ENCODE data around the gene KLHL24.
A peak's percentile ranks its signal among the peaks of the same experiment; 100 is the strongest.
"Not testable (repeated sequence)": the region's sequence is repeated elsewhere in the genome, so short reads cannot be mapped to it uniquely, and the experiment has no call there.

Gene KLHL24

DNA sequence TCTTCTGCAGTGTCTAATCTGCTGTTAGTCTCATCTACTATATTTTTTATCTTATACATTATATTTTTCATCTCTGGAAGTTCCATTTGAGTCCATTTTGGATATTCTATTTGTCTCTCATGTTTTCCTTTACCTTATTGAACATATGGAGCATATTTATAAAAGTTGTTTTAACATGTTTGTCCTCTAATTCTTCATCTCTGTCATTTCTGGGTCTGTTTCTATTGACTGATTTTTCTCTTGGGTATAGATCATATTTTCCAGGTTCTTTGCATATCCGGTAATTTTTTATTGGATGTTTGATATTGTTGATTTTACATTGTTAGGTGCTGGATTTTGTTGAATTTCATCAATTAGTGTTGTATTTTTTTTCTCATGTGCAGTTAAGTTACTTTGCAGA lies 37.5 kb upstream of the KLHL24 start:
- Histone ChIP-seq H3K4me1 (ENCODE audit: control insufficient read depth, insufficient read depth, low read length) (no peaks in the 10 kb centered on the region), H3K36me3 (ENCODE audit: control insufficient read depth in 2 of 2, insufficient read depth in 1 of 2, low read length in 2 of 2) (no peaks in the 10 kb centered on the region), H3K9me3 (ENCODE audit: control insufficient read depth, insufficient read depth, low read depth, low read length) (no peaks in the 10 kb centered on the region), H3K27ac (ENCODE audit: extremely low read depth, low read depth, low read length) (no peak overlapping the region), H3K4me3 (ENCODE audit: low read depth, low read length) (no peak overlapping the region)
- POLR2A ChIA-PET, result no interaction called here
- CTCF ChIA-PET, result no interaction called here
- TF ChIP-seq, protein P1, sequence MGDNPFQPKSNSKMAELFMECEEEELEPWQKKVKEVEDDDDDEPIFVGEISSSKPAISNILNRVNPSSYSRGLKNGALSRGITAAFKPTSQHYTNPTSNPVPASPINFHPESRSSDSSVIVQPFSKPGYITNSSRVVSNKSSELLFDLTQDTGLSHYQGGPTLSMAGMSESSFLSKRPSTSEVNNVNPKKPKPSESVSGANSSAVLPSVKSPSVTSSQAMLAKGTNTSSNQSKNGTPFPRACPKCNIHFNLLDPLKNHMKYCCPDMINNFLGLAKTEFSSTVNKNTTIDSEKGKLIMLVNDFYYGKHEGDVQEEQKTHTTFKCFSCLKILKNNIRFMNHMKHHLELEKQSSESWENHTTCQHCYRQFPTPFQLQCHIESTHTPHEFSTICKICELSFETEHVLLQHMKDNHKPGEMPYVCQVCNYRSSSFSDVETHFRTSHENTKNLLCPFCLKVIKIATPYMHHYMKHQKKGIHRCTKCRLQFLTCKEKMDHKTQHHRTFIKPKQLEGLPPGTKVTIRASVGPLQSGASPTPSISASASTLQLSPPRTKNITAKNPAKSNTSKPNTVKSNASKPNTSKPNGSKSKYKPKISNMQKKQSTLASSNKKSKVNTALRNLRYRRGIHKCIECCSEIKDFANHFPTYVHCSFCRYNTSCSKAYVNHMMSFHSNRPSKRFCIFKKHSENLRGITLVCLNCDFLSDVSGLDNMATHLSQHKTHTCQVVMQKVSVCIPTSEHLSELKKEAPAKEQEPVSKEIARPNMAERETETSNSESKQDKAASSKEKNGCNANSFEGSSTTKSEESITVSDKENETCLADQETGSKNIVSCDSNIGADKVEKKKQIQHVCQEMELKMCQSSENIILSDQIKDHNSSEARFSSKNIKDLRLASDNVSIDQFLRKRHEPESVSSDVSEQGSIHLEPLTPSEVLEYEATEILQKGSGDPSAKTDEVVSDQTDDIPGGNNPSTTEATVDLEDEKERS (tag by site-specific recombination; IDR thresholded peaks at IDR 0.05), result peak; percentile 47; the same call in 1 of the 2 replicates
- TF ChIP-seq ZNF433 (tag by site-specific recombination; IDR thresholded peaks at IDR 0.05; ENCODE audit: low read depth), result no peak
- peak; percentile 95 for TF ChIP-seq SETDB1 (IDR thresholded peaks at IDR 0.05; ENCODE audit: insufficient read length, low read length)

DNA sequence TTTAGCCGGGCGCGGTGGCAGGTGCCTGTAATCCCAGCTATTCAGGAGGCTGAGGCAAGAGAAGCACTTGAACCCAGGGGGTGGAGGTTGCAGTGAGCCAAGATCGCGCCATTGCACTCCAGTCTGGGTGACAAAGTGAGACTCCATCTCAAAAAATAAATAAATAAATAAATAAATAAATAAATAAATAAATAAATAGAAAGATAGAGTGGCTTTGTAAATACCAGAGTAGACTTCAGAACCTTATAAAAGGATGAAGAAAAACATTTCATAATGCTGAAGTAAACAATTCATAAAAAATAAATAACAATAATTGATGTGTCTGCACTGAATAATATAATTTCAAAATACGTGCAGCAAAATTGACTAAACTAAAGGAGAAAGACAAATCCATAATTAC lies 24.1 kb upstream of the KLHL24 start:
- POLR2A ChIA-PET, result not testable (repeated sequence)

More for the DNA sequence above, 24.1 kb upstream of the KLHL24 start:
- H3K4me1 ChIP-seq (ENCODE audit: control insufficient read depth, insufficient read depth, low read length); H3K4me3 ChIP-seq (ENCODE audit: low read depth, low read length); H3K36me3 ChIP-seq (ENCODE audit: control insufficient read depth in 2 of 2, insufficient read depth in 1 of 2, low read length in 2 of 2); H3K27ac ChIP-seq (ENCODE audit: extremely low read depth, low read depth, low read length); H3K9me3 ChIP-seq (ENCODE audit: control insufficient read depth, insufficient read depth, low read depth, low read length); CTCF ChIA-PET: not testable (repeated sequence)
- peak; percentile 25; the same call in 1 of the 2 replicates for TF ChIP-seq ZNF266 (tag by site-specific recombination; IDR thresholded peaks at IDR 0.05; ENCODE audit: low read depth)
- peak; percentile 22; the same call in 1 of the 2 replicates for TF ChIP-seq ZNF501 (tag by site-specific recombination; IDR thresholded peaks at IDR 0.05)
- TF ChIP-seq, protein P2, sequence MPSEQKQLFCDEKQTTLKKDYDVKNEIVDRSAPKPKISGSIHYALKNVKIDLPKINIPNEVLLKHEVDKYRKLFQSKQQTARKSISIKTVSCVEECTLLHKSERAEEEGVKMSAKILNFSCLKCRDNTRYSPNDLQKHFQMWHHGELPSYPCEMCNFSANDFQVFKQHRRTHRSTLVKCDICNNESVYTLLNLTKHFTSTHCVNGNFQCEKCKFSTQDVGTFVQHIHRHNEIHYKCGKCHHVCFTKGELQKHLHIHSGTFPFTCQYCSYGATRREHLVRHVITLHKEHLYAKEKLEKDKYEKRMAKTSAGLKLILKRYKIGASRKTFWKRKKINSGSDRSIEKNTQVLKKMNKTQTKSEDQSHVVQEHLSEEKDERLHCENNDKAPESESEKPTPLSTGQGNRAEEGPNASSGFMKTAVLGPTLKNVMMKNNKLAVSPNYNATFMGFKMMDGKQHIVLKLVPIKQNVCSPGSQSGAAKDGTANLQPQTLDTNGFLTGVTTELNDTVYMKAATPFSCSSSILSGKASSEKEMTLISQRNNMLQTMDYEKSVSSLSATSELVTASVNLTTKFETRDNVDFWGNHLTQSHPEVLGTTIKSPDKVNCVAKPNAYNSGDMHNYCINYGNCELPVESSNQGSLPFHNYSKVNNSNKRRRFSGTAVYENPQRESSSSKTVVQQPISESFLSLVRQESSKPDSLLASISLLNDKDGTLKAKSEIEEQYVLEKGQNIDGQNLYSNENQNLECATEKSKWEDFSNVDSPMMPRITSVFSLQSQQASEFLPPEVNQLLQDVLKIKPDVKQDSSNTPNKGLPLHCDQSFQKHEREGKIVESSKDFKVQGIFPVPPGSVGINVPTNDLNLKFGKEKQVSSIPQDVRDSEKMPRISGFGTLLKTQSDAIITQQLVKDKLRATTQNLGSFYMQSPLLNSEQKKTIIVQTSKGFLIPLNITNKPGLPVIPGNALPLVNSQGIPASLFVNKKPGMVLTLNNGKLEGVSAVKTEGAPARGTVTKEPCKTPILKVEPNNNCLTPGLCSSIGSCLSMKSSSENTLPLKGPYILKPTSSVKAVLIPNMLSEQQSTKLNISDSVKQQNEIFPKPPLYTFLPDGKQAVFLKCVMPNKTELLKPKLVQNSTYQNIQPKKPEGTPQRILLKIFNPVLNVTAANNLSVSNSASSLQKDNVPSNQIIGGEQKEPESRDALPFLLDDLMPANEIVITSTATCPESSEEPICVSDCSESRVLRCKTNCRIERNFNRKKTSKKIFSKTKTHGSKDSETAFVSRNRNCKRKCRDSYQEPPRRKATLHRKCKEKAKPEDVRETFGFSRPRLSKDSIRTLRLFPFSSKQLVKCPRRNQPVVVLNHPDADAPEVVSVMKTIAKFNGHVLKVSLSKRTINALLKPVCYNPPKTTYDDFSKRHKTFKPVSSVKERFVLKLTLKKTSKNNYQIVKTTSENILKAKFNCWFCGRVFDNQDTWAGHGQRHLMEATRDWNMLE (tag by site-specific recombination; conservative IDR thresholded peaks at IDR 0.05; ENCODE audit: low read depth), result peak; percentile 48; the same call in 1 of the 2 replicates
- 0 out of 2 replicates have a peak, but pooled peaks have one; percentile 3 for TF ChIP-seq ZNF654 (tag by site-specific recombination; IDR thresholded peaks at IDR 0.05; ENCODE audit: low read depth)
- TF ChIP-seq ZNF555 (tag by site-specific recombination; conservative IDR thresholded peaks at IDR 0.05), result peak; percentile 44
- TF ChIP-seq, protein P3, sequence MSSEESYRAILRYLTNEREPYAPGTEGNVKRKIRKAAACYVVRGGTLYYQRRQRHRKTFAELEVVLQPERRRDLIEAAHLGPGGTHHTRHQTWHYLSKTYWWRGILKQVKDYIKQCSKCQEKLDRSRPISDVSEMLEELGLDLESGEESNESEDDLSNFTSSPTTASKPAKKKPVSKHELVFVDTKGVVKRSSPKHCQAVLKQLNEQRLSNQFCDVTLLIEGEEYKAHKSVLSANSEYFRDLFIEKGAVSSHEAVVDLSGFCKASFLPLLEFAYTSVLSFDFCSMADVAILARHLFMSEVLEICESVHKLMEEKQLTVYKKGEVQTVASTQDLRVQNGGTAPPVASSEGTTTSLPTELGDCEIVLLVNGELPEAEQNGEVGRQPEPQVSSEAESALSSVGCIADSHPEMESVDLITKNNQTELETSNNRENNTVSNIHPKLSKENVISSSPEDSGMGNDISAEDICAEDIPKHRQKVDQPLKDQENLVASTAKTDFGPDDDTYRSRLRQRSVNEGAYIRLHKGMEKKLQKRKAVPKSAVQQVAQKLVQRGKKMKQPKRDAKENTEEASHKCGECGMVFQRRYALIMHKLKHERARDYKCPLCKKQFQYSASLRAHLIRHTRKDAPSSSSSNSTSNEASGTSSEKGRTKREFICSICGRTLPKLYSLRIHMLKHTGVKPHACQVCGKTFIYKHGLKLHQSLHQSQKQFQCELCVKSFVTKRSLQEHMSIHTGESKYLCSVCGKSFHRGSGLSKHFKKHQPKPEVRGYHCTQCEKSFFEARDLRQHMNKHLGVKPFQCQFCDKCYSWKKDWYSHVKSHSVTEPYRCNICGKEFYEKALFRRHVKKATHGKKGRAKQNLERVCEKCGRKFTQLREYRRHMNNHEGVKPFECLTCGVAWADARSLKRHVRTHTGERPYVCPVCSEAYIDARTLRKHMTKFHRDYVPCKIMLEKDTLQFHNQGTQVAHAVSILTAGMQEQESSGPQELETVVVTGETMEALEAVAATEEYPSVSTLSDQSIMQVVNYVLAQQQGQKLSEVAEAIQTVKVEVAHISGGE (tag by site-specific recombination; conservative IDR thresholded peaks at IDR 0.05; ENCODE audit: low read depth), result peak; percentile 49; the same call in 1 of the 2 replicates
- peak; percentile 55; the same call in 1 of the 2 replicates for TF ChIP-seq ZNF394 (tag by site-specific recombination; IDR thresholded peaks at IDR 0.05; ENCODE audit: borderline replicate concordance)
- TF ChIP-seq ZBTB8A (tag by site-specific recombination; IDR thresholded peaks at IDR 0.05), result peak; percentile 27; the same call in 1 of the 2 replicates
- TF ChIP-seq ZNF202 (tag by site-specific recombination; IDR thresholded peaks at IDR 0.05; ENCODE audit: borderline replicate concordance), result 0 out of 2 replicates have a peak, but pooled peaks have one; percentile 47
- TF ChIP-seq, protein P4, sequence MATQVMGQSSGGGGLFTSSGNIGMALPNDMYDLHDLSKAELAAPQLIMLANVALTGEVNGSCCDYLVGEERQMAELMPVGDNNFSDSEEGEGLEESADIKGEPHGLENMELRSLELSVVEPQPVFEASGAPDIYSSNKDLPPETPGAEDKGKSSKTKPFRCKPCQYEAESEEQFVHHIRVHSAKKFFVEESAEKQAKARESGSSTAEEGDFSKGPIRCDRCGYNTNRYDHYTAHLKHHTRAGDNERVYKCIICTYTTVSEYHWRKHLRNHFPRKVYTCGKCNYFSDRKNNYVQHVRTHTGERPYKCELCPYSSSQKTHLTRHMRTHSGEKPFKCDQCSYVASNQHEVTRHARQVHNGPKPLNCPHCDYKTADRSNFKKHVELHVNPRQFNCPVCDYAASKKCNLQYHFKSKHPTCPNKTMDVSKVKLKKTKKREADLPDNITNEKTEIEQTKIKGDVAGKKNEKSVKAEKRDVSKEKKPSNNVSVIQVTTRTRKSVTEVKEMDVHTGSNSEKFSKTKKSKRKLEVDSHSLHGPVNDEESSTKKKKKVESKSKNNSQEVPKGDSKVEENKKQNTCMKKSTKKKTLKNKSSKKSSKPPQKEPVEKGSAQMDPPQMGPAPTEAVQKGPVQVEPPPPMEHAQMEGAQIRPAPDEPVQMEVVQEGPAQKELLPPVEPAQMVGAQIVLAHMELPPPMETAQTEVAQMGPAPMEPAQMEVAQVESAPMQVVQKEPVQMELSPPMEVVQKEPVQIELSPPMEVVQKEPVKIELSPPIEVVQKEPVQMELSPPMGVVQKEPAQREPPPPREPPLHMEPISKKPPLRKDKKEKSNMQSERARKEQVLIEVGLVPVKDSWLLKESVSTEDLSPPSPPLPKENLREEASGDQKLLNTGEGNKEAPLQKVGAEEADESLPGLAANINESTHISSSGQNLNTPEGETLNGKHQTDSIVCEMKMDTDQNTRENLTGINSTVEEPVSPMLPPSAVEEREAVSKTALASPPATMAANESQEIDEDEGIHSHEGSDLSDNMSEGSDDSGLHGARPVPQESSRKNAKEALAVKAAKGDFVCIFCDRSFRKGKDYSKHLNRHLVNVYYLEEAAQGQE (tag by site-specific recombination; IDR thresholded peaks at IDR 0.05), result 0 out of 2 replicates have a peak, but pooled peaks have one; percentile 25
- TF ChIP-seq ZNF623 (tag by site-specific recombination; IDR thresholded peaks at IDR 0.05), result peak; percentile 47
- TF ChIP-seq ZNF433 (tag by site-specific recombination; IDR thresholded peaks at IDR 0.05; ENCODE audit: low read depth), result 0 out of 2 replicates have a peak, but pooled peaks have one; percentile 26
- TF ChIP-seq ZNF426 (tag by site-specific recombination; IDR thresholded peaks at IDR 0.05), result peak; percentile 64

Data from HEK293 (cell line).